ENCODE results near the gene GSTT2B.
"Not testable (repeated sequence)": the region's sequence is repeated elsewhere in the genome, so short reads cannot be mapped to it uniquely, and the experiment has no call there.

Gene GSTT2B

GRCh38 chr22:23980567-23980966 is 19.6 kb upstream of the GSTT2B start:
- DNase-seq: not testable (repeated sequence)

GRCh38 chr22:23979557-23980240 is 18.7 kb upstream of the GSTT2B start, which contains the start of gene GSTT2:
Gene GSTT2, plus strand, starts transcription at chr22:23980134.
- DNase-seq: not testable (repeated sequence)

DNA sequence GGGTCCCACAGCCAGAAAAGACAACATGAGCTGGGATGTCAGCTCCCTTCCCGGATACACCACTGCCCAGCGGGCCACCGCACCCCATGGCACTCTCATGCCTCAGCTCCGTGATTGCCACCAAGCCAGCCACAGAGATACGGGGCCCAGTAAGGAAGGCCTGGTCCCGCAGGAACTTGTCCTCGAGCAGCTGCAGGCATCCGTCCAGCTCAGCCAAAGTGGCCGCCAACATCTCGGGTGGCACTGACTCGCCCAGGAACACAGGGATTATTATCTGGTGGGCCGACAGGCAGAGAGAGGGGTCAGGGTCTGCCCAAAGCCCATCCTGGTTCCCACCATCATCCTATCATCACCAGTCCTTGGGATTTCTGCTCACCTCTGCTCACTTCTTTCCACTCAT is 16.3 kb upstream of the GSTT2B start:
- DNase-seq: not testable (repeated sequence)

GRCh38 chr22:23974836-23975352 is 13.9 kb upstream of the GSTT2B start:
- DNase-seq: not testable (repeated sequence)

- DNase-seq: not testable (repeated sequence)
Measured at GRCh38 chr22:23974345-23974744, 13.3 kb upstream of the GSTT2B start, which contains the start of gene DDT. Gene DDT, minus strand, starts transcription at chr22:23974441. Its CDS starts 27 bp downstream, at chr22:23974414.

DNA sequence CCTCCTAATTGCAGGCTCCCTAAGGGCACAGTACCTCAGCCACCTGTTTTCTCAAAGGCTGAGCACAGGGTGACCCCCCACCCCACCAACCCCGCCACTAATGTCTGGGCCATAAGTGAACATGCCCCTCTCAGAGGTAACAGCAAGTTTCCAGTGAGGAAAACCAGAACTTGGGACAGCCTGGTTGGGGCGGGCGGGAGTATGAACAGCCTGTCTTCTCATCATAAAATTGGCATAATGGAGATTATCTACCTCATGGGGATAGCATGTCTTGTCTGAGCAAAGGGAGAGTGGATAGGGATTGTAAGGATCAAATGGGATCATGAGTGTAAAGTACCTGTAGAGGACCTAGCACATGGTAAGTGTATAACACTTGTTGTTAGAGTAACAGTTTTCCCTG is 10.9 kb upstream of the GSTT2B start:
- not testable (repeated sequence) for DNase-seq

DNA sequence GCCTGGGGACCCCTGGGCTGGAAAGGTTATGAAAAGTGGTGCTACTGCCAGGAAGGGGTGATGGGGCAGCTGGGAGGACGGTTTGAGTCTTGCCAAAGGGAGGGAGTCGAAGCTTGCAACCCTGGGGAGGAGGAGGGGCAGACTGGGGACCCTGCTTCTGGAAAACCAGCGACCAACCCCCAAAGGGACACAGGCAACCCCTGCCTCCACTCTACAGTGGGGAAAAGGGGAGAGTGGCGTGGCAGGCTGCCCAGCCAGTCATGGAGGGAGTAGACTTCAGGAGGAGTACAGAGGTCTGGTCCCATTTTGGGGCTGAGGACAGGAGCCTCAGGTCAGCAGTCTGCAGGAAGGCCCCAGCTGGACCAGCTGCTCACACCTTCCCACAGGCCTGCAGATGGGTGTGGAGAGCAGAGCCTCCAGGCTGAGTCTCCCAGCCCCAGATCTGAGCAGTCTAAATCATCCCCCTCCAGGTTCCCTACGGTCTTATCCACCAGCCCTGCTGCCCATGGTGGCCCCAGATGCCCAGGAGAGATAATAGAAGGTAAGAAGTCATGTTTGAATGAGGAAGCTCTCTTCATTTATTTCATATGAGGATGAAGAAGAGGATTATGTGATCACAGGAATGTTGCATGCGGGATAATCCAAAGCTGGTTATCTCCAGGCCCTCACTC is 10.0 kb upstream of the GSTT2B start:
- DNase-seq: no peak

GRCh38 chr22:23970201-23970641 is 9.2 kb upstream of the GSTT2B start:
- DNase-seq: no peak

DNA sequence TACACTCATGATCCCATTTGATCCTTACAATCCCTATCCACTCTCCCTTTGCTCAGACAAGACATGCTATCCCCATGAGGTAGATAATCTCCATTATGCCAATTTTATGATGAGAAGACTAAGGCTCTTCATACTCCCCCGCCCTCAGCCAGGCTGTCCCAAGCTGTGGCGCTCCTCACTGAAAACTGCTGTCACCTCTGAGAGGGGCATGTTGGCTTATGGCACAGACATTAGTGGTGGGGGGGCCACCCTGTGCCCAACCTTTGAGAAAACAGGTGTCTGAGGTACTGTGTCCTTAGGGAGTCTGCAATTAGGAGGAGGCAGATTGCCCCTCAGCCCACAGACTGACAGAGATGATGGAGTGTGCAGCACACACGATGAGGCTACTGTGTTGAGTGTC is 8.1 kb upstream of the GSTT2B start:
- DNase-seq: no peak

- DNase-seq: not testable (repeated sequence)
Measured at GRCh38 chr22:23966568-23966967, 5.6 kb upstream of the GSTT2B start, which contains the start of gene DDTL. Gene DDTL, plus strand, starts transcription at chr22:23966888. Its CDS starts 27 bp downstream, at chr22:23966915.

DNA sequence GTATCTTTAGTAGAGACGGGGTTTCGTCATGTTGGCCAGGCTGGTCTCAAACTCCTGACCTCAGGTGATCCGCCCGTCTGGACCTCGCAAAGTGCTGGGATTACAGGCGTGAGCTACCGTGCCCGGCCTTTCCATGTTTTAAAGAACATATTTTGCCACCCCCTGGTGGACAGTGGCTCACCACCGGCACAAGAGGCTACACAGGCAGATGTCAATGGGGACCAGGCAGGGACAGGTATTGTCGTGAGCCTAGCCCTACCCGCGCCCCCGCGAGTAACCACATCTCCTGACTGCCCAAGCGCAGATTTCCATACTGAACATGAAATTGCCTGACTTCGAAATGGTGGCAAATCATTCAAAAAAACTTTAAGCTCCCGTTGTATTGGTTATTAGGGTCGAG is 5.1 kb upstream of the GSTT2B start:
- DNase-seq: not testable (repeated sequence)

DNA sequence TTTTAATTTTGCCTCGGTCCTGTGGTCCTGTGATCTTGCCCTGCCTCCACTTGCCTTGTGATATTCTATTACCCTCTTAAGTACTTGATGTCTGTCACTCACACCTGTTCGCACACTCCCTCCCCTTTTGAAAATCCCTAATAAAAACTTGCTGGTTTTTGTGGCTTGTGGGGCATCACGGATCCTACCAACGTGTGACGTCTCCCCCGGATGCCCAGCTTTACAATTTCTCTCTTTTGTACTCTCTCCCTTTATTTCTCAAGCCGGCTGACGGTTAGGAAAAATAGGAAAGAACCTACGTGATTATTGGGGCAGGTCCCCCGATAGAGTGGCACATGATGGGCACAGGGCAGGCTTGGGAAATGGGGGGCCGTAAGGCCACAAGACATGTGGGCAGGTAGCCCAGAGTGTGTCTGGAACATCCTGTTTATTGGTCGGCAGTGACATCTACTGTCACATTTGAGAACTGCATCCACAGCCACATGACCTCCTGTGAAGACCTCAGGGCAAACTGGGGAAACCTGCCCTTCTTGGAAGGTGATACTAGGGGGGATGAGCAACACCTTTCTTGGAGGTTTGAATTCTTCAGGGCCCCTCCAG is 4.6 kb downstream of the GSTT2B start:
- DNase-seq: peak in 1 of 2 experiments; percentile 35

GRCh38 chr22:23955886-23956285 is 5.1 kb downstream of the GSTT2B start:
- DNase-seq: not testable (repeated sequence)

DNA sequence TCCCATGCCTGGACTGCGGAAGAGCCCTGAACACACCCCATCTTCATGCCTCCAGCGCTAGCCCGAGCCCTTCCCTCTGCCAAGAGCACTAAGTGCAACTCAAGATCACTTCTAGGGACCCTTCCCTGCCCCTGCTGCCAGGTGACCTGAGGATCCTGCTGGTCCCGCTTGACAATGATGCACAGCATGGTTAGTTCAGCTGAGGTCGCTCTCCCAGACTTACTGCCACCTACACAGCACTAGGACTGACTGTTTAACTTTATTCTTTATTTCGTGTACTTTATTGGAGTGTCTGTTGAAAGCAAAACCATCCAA is 6.0 kb downstream of the GSTT2B start:
- not testable (repeated sequence) for DNase-seq

DNA sequence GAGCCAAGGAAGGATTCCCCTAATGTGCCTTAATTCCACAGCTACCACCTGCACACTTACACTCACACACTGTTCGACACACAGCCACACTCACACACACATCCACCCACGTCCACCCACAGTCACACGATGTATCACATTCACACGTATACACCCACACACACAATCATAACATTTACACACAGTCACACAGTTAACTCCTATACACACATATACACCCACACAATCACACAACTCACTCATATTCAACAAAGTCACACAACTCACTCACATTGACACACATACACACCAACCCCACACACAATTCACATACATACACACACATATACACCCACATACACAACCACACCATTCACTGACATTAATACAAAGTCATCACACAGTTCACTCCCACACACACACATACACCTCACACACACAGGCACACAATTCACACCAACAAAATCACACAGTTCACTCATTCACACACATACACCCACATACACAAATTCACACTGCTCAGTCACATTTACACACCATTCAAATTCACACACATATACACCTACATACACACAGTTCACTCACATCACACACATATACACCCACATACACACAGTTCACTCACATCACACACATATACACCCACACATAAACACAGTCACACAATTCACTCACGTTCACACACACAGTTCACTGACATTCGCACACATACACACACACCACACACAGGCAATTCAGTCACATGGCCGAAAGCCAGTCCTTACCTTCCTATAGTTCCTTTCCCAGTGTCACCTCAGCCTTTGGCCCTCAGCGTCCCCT is 6.6 kb downstream of the GSTT2B start:
- not testable (repeated sequence) for DNase-seq

- DNase-seq: not testable (repeated sequence)
Measured at GRCh38 chr22:23953485-23953884, 7.5 kb downstream of the GSTT2B start.

- DNase-seq: not testable (repeated sequence)
Measured at GRCh38 chr22:23952794-23953405, 8.1 kb downstream of the GSTT2B start.

GRCh38 chr22:23951383-23951782 is 9.6 kb downstream of the GSTT2B start:
- not testable (repeated sequence) for DNase-seq

DNA sequence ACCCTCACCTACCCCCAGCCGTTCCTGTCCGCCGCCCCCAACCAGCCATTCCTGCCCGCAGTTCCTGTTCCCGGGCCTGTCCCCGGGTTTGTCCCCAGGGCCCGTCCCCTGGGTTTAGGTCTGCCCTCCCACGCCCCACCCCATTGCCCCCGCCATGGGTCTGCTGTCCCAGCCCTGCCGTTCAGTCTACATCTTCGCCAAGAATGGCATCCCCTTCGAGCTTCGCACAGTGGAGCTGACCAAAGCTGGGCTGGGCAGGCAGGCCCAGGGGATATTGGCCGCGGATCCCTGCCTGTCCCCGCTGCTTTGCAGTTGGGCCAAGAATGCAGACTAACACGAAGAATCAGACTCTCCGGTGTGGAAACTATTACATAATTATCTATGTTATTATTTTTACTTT is 11.2 kb downstream of the GSTT2B start:
- DNase-seq: not testable (repeated sequence)

- not testable (repeated sequence) for DNase-seq
Measured at GRCh38 chr22:23947391-23947790, 13.6 kb downstream of the GSTT2B start.

- DNase-seq: not testable (repeated sequence)
Measured at GRCh38 chr22:23940166-23940565, 20.8 kb downstream of the GSTT2B start.

DNA sequence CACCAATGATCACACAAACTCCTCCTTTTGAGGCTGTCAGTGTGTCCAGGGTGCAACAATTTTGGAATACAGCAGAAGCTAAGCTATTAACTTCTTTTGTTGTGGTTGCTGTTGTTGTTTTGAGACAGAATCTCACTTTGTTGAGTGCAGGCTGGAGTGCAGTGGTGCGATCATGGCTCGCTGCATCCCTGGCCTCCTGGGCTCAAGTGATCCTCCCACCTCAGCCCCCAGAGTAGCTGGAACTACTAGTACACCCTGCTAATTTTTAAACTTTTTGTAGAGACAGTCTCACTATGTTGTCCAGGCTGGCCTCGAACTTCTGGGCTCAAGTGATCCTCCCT is 22.0 kb downstream of the GSTT2B start:
- DNase-seq: no peak

Data from SW 1271 (cell line).